Measurements from ENCODE around the gene NUDC. TPM values are rescaled to one million over a fixed set of nuclear protein-coding genes. Genes with fewer than 3 reads are reported as not detected.
A peak's percentile ranks its signal among the peaks of the same experiment; 100 is the strongest.
"Not testable (repeated sequence)": the region's sequence is repeated elsewhere in the genome, so short reads cannot be mapped to it uniquely, and the experiment has no call there.

The NUDC gene
- total RNA-seq, 1 experiment from 2014 or later: 134 TPM

DNA sequence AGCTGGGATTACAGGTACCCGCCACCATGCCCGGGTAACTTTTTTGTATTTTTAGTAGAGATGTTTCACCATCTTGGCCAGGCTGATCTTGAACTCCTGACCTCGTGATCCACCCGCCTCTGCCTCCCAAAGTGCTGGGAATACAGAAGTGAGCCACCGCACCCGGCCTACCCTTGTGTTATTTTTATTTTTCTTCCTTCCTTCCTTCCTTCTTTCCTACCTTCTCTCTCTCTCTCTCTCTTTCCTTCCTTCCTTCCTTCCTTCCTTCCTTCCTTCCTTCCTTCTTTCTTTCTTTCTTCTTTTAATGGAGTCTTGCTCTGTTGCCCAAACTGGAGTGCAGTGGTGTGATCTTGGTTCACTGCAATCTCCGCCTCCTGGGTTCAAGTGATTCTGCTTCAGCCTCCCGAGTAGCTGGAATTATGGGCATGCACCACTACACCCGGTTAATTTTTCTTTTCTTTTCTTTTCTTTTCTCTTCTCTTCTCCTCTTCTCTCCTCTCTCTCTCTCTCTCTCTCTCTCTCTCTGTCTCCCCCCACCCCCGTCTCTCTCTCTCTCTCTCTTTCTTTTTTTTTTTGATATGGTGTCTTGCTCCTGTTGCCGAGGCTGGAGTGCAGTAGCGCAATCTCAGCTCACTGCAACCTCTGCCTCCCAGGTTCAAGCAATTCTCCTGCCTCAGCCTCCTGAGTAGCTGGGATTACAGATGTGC, 68.0 kb downstream of the NUDC start:
- not testable (repeated sequence) for DNase-seq (ENCODE audit: low read depth)

DNA sequence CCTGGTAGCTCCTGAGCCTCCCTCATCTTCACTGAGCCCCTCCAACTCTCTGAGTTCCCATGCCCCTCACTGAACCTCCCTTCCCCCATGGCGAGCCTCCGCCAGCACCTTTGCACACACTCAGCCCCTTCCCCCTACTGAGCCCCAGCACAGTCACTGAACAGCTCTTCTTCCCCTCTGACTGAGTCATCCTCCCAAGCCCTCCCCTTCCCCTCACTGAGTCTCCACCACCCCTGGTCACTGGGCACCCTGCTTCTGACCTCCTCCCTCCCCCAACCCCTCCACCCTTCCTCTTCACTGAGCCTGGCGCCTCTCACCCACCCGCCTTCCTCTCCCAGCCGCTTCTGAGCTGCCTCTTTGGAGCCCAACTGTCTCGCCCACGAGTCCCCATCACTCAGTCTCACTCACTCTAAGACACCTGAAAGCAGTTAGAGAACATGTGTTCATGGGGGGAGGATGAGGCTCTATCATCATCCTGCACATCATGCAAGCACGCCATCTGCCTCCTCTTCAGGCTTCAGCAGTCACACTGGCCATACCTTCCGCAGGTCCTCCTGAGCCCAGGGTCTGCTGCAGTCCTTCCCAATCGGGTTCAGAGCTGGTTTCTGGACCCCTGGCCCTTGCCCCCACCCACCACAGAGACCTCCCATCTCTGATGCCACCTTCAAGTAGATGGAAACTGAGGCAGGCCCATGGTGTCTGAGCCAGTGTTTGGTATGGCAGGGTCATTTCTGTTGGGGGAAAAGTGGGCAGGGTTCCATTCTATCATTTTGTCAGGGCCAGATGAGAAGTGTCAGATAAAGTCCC, 70.0 kb downstream of the NUDC start:
- peak; percentile 58 for DNase-seq (ENCODE audit: low read depth)

DNA sequence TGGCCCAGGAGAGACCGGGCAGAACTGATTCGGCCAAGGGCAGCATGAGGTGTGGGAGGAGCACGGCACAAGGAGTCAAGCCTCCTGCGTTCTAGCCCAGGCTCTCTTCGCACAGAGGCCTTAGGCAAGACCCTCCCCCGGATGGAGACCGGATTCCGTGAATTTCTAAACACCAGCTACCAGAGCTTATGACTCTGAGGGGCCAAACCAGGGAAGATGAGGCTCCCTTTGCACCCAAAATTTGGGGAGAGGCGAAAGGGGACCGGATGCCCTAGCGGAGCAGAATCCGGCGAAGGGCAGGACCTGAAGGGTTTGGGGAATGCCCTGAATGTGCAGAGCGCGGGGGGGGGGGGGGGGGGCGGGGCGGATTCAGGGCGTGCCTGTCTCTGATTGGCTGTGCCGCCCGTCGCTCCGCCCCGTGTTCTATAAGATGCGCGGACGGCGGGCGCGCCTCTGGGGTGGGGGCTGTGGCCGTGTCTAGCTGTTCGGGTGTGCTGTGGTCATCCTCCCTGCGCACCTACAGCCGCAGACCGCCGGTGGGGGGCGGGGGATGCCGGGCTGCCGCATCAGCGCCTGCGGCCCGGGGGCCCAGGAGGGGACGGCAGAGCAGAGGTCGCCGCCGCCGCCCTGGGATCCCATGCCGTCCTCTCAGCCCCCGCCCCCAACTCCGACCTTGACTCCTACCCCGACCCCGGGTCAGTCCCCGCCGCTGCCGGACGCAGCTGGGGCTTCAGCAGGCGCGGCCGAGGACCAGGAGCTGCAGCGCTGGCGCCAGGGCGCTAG, 71.9 kb downstream of the NUDC start, which contains the start of gene TRNP1:
Gene TRNP1 (plus strand): TSS at position 456 of the 783 bp plus-strand sequence. CDS start 95 bp downstream, at position 551.
- peak; percentile 81 for DNase-seq (ENCODE audit: low read depth)

DNA sequence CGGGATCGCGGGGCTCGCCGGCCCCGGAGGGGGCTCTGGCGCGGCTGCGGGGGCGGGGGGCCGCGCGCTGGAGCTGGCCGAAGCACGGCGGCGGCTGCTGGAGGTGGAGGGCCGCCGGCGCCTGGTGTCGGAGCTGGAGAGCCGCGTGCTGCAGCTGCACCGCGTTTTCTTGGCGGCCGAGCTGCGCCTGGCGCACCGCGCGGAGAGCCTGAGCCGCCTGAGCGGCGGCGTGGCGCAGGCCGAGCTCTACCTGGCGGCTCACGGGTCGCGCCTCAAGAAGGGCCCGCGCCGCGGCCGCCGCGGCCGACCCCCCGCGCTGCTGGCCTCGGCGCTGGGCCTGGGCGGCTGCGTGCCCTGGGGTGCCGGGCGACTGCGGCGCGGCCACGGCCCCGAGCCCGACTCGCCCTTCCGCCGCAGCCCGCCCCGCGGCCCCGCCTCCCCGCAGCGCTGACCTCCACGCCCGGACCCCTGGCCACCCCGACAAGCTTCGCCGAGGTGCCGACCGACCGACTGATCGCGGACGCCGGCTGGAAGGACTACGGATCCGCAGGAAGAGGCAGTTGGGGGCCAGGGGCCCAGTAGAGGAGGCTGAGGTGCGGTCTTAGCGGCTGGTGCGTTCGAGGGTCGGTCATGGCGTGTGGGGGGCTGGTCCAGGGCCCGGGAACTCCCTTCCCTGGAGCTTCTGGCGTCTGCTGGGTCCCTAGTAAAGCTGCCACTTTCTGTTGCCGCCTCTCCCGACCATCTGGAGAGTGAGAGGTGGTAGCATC, 72.7 kb downstream of the NUDC start:
- DNase-seq (ENCODE audit: low read depth): peak; percentile 52

DNA sequence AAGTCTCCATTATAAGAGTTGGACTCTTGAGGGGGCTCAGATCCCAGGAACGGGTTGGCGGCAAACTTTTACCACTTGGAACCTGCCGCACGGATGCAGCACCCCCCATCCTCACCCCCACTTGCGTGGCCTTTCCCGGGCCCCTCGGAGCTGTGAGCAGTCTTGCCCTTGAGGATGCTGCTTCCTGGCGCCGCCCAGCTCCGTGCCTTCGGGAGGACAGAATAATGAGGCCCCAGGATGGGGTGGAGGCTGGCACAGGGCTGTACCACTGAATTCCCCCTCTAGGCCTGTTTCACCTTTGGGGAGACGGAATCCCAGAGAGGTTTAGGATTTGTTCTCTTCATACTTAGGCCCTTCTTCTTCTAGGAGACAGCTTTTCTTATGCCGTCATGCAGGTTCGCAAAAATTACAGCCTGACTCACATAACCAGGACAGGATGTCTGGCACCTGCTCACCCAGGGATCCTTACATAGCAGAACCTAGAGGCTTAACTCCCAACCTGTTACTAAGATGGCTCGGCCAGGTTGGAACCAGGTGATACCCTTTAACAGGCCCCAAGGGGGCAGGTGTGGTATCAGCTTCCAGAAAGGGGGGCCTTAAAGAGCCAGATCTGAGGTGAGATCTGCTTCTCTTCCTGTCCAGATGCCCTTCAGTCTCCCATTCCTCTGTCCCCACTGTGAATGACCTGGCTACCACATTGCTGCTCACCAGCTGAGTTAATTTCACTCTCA, 73.4 kb downstream of the NUDC start:
- no peak for DNase-seq (ENCODE audit: low read depth)

DNA sequence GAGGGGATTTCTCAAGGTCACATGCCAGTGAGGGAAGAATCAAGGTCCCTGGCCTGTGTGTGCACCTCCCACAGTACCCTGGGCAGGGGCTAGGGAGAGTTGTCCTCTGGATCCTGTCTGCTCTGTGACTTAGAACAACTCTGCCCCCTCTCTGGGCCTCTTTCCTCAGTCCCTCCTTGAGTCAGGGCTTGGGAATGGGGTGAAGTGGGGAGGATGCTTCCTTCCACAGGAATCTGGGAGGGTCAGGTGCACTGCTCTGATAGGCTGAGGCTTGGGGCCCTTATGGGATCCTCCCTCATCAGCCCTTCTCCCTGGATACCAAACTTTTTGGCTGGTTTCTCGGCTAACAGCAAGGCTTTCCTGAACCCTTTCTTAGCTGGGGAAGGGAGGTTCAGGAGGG, 74.5 kb downstream of the NUDC start:
- no peak for DNase-seq (ENCODE audit: low read depth)

Other genes with a start within 250 kb of the NUDC start
- gene ARID1A, start 225.7 kb upstream of the NUDC start, total RNA-seq (2014; rRNA removed; shearing (Covaris generic)): 12.4 and 12.6 TPM in 2 replicates
- 7.9 and 9.0 TPM in 2 replicates for gene PIGV, start 133.8 kb upstream of the NUDC start, total RNA-seq (2014; rRNA removed; shearing (Covaris generic))
- gene ZDHHC18, start 95.1 kb upstream of the NUDC start, total RNA-seq (2014; rRNA removed; shearing (Covaris generic)): 10.7 and 13.9 TPM in 2 replicates
- gene SFN, start 58.6 kb upstream of the NUDC start, total RNA-seq (2014; rRNA removed; shearing (Covaris generic)): 0.80 and 1.8 TPM in 2 replicates
- gene GPN2, start 31.5 kb upstream of the NUDC start, total RNA-seq (2014; rRNA removed; shearing (Covaris generic)): 13.3 and 16.7 TPM in 2 replicates
- 9.2 and 9.9 TPM in 2 replicates for gene GPATCH3, start 21.3 kb upstream of the NUDC start, total RNA-seq (2014; rRNA removed; shearing (Covaris generic))
- not detected in 2 replicates for gene NR0B2, start 7.8 kb upstream of the NUDC start, total RNA-seq (2014; rRNA removed; shearing (Covaris generic))
- 0.11 TPM in 1 of 2 replicates, not detected in the other for gene KDF1, start 38.7 kb downstream of the NUDC start, total RNA-seq (2014; rRNA removed; shearing (Covaris generic))
- 3.3 and 4.4 TPM in 2 replicates for gene TRNP1, start 71.9 kb downstream of the NUDC start, total RNA-seq (2014; rRNA removed; shearing (Covaris generic))
- 2.0 and 3.2 TPM in 2 replicates for gene TENT5B, start 91.1 kb downstream of the NUDC start, total RNA-seq (2014; rRNA removed; shearing (Covaris generic))
- gene SLC9A1, start 233.4 kb downstream of the NUDC start, total RNA-seq (2014; rRNA removed; shearing (Covaris generic)): 5.4 and 6.1 TPM in 2 replicates